B cell (primary cell): ENCODE results near the gene GPER1.

Experiments
- EZH2 ChIP-seq: IDR thresholded peaks from 2 replicates; pipeline ENCODE4 v1.6.1; 2012; ENCODE audit warnings: borderline replicate concordance, low read depth, mild to moderate bottlenecking, moderate library complexity, low read length; ENCODE audit not compliant: insufficient read depth, poor library complexity, severe bottlenecking
- TF ChIP-seq, protein P1 (sequence below): fragments of 200-600 bp; IDR thresholded peaks from one replicate; pipeline ENCODE4 v1.8.0; 2022; ENCODE audit warnings: antibody characterized with exemption, mild to moderate bottlenecking

DNA sequence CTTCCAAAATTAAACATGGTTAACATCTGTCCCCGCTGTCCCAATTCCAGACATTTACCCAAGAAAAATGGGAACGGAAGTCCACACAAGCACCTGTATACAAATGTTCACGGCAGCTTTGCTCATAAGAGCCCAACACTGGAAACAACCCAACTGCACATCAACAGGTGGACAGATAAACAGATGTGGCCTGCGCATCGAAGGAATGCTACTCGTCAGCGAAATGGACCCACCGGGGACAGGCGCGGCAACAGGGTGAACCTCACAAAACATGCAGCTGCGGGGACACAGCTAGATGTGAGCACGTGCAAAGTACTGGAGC lies 22.7 kb upstream of the GPER1 start:
- no peak for TF ChIP-seq EZH2
- TF ChIP-seq, protein P1, sequence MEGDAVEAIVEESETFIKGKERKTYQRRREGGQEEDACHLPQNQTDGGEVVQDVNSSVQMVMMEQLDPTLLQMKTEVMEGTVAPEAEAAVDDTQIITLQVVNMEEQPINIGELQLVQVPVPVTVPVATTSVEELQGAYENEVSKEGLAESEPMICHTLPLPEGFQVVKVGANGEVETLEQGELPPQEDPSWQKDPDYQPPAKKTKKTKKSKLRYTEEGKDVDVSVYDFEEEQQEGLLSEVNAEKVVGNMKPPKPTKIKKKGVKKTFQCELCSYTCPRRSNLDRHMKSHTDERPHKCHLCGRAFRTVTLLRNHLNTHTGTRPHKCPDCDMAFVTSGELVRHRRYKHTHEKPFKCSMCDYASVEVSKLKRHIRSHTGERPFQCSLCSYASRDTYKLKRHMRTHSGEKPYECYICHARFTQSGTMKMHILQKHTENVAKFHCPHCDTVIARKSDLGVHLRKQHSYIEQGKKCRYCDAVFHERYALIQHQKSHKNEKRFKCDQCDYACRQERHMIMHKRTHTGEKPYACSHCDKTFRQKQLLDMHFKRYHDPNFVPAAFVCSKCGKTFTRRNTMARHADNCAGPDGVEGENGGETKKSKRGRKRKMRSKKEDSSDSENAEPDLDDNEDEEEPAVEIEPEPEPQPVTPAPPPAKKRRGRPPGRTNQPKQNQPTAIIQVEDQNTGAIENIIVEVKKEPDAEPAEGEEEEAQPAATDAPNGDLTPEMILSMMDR: no peak
